ENCODE results near the gene HBE1. TPM values are rescaled to one million over a fixed set of nuclear protein-coding genes. Genes with fewer than 3 reads are reported as not detected.

Gene HBE1
- not detected in 2 replicates for total RNA-seq

GRCh38 chr11:5269715-5270147, at the start of gene HBE1:
Gene HBE1 (minus strand): TSS chr11:5269945. CDS start chr11:5269890, 55 bp downstream.

GRCh38 chr11:5301846-5302245, 32.1 kb upstream of the HBE1 start, which contains the start of gene OR51B4:
Gene OR51B4 (minus strand): TSS chr11:5301946. CDS start chr11:5301946, 0 bp downstream.

GRCh38 chr11:5254646-5255413, 14.9 kb downstream of the HBE1 start, which contains the start of gene HBG2:
Gene HBG2 (minus strand): TSS chr11:5254781. CDS start chr11:5254728, 53 bp downstream.

GRCh38 chr11:5249807-5250396, 19.8 kb downstream of the HBE1 start, which contains the start of gene HBG1:
Gene HBG1 (minus strand): TSS chr11:5249857. CDS start chr11:5249804, 53 bp downstream.

GRCh38 chr11:5234381-5234834, 35.3 kb downstream of the HBE1 start, which contains the start of gene HBD:
Gene HBD (minus strand): TSS chr11:5234483. CDS start chr11:5234433, 50 bp downstream.

GRCh38 chr11:5226732-5227310, 42.9 kb downstream of the HBE1 start, which contains the start of gene HBB:
Gene HBB (minus strand): TSS chr11:5227071. CDS start chr11:5227021, 50 bp downstream.

Other genes with a start within 250 kb of the HBE1 start
- not detected in 2 replicates for gene OR52J3, start 223.4 kb downstream of the HBE1 start, total RNA-seq
- gene OR52E2, start 210.3 kb downstream of the HBE1 start, total RNA-seq: not detected in 2 replicates
- gene OR52E1, start 200.4 kb downstream of the HBE1 start, total RNA-seq: not detected in 2 replicates
- gene OR52A5, start 131.6 kb downstream of the HBE1 start, total RNA-seq: not detected in 2 replicates
- not detected in 2 replicates for gene OR52A1, start 115.2 kb downstream of the HBE1 start, total RNA-seq
- not detected in 2 replicates for gene OR51V1, start 69.3 kb downstream of the HBE1 start, total RNA-seq
- not detected in 2 replicates for gene HBB, start 42.9 kb downstream of the HBE1 start, total RNA-seq
- gene HBD, start 35.5 kb downstream of the HBE1 start, total RNA-seq: not detected in 2 replicates
- not detected in 2 replicates for gene HBG1, start 20.1 kb downstream of the HBE1 start, total RNA-seq
- not detected in 2 replicates for gene HBG2, start 15.2 kb downstream of the HBE1 start, total RNA-seq
- gene OR51B4, start 32.0 kb upstream of the HBE1 start, total RNA-seq: not detected in 2 replicates
- gene OR51B2, start 54.4 kb upstream of the HBE1 start, total RNA-seq: not detected in 2 replicates
- gene OR51B5, start 73.6 kb upstream of the HBE1 start, total RNA-seq: not detected in 2 replicates
- gene OR51B6, start 81.6 kb upstream of the HBE1 start, total RNA-seq: not detected in 2 replicates
- gene OR51M1, start 113.9 kb upstream of the HBE1 start, total RNA-seq: not detected in 2 replicates
- gene OR51Q1, start 152.2 kb upstream of the HBE1 start, total RNA-seq: not detected in 2 replicates
- gene OR51I1, start 171.6 kb upstream of the HBE1 start, total RNA-seq: not detected in 2 replicates
- not detected in 2 replicates for gene OR51I2, start 179.4 kb upstream of the HBE1 start, total RNA-seq
- not detected in 2 replicates for gene OR52D1, start 218.7 kb upstream of the HBE1 start, total RNA-seq
- gene UBQLN3, start 240.0 kb upstream of the HBE1 start, total RNA-seq: not detected in 2 replicates
- 0.36 TPM in 1 of 2 replicates, not detected in the other for gene UBQLNL, start 246.8 kb upstream of the HBE1 start, total RNA-seq